Activated CD4-positive, alpha-beta memory T cell treated with anti-CD3 and anti-CD28 coated beads, Interleukin-2, amount 10 ng/mL, durations not matched to agents 7 days and 5 days (primary cell): ENCODE data around the gene NADK2. TPM values are rescaled to one million over a fixed set of nuclear protein-coding genes. Genes with fewer than 3 reads are reported as not detected.

Source experiments
- CTCF ChIA-PET: fragments of 350-600 bp; sonication (Branson Sonifier 250); formaldehyde crosslinking; loops from one replicate; lab custom pipeline; 2021; ENCODE audit warnings: antibody characterized with exemption, inconsistent platforms; lab: Charles Lee
- POLR2A ChIA-PET: fragments of 350-600 bp; sonication (Branson Sonifier 250); formaldehyde crosslinking; loops from one replicate; lab custom pipeline; 2021; ENCODE audit warnings: antibody characterized with exemption; lab: Charles Lee
- DNase-seq: peaks from one replicate; pipeline ENCODE4 v3.0.0-alpha.2; 2020
- H3K27ac Mint-ChIP-seq: one replicate; pipeline ENCODE4 v1.8.0; 2021; ENCODE audit warnings: mild to moderate bottlenecking, mixed read lengths
- H3K27me3 Mint-ChIP-seq: one replicate; pipeline ENCODE4 v1.8.0; 2021; ENCODE audit warnings: mixed read lengths
- H3K36me3 Mint-ChIP-seq: one replicate; pipeline ENCODE4 v1.8.0; 2021; ENCODE audit warnings: low read depth, mixed read lengths
- H3K4me1 Mint-ChIP-seq: one replicate; pipeline ENCODE4 v1.8.0; 2021; ENCODE audit warnings: mixed read lengths
- H3K4me3 Mint-ChIP-seq: one replicate; pipeline ENCODE4 v1.8.0; 2021; ENCODE audit warnings: mild to moderate bottlenecking, mixed read lengths
- H3K9me3 Mint-ChIP-seq: one replicate; pipeline ENCODE4 v1.8.0; 2021; ENCODE audit warnings: mixed read lengths
- total RNA-seq, 2 experiments: library from RNA; stranded (reverse); gene quantifications; one replicate each; pipeline ENCODE4 v1.2.3, GENCODE V29; 2021

NADK2 gene
- total RNA-seq, 2 experiments from 2014 or later: 15.8 to 16.2 TPM

GRCh38 chr5:36170832-36171424, 70.8 kb downstream of the NADK2 start:
- peaks cover 85% of the 10 kb centered on the region for H3K36me3 Mint-ChIP-seq
- POLR2A ChIA-PET: interaction anchor here (1.3 to 5.1 kb wide), 2 partner anchors 19 to 20 kb away, joined by 8 to 23 read pairs; partner anchors contain the start of genes LMBRD2 and SKP2

GRCh38 chr5:36168737-36169136, 73.0 kb downstream of the NADK2 start:
- no peak overlapping the region for H3K4me3 Mint-ChIP-seq
- H3K9me3 Mint-ChIP-seq: no peaks in the 10 kb centered on the region
- peaks cover 16% of the 10 kb centered on the region for H3K4me1 Mint-ChIP-seq
- DNase-seq: no peak
- H3K36me3 Mint-ChIP-seq: peaks cover 76% of the 10 kb centered on the region
- no peaks in the 10 kb centered on the region for H3K27me3 Mint-ChIP-seq
- peak overlapping the region; percentile 70 for H3K27ac Mint-ChIP-seq
- ChIA-PET POLR2A (interaction anchor here (5.1 kb wide), 1 partner anchor 17 kb away, joined by 23 read pairs; the partner anchor contains the start of genes LMBRD2 and SKP2), CTCF (interaction anchor here (1.1 to 2.6 kb wide), 2 partner anchors 10 to 90 kb away, joined by 3 to 7 read pairs; no protein-coding TSS in a partner anchor)

More at GRCh38 chr5:36170832-36171424, 70.8 kb downstream of the NADK2 start:
- no peak for DNase-seq
- no peaks in the 10 kb centered on the region for H3K27me3 Mint-ChIP-seq
- peaks cover 21% of the 10 kb centered on the region for H3K4me1 Mint-ChIP-seq
- CTCF ChIA-PET: no interaction called here
- H3K4me3 Mint-ChIP-seq: no peak overlapping the region
- H3K27ac Mint-ChIP-seq: no peak overlapping the region
- H3K9me3 Mint-ChIP-seq: no peaks in the 10 kb centered on the region

- Mint-ChIP-seq H3K9me3 (no peaks in the 10 kb centered on the region), H3K36me3 (peaks cover 75% of the 10 kb centered on the region), H3K4me1 (peaks cover 34% of the 10 kb centered on the region), H3K27ac (no peak overlapping the region), H3K27me3 (no peaks in the 10 kb centered on the region), H3K4me3 (no peak overlapping the region)
- ChIA-PET CTCF (no interaction called here), POLR2A (interaction anchor here (0.8 kb wide), 1 partner anchor 13 kb away, joined by 3 read pairs; no protein-coding TSS in a partner anchor)
- no peak for DNase-seq
These were observed 77.3 kb downstream of the NADK2 start for GRCh38 chr5:36164461-36164860.

- POLR2A ChIA-PET: interaction anchor here (4.0 kb wide), 1 partner anchor 11 kb away, joined by 23 read pairs; the partner anchor contains the start of genes LMBRD2 and SKP2
These were observed 78.8 kb downstream of the NADK2 start for GRCh38 chr5:36162810-36163486.

DNA sequence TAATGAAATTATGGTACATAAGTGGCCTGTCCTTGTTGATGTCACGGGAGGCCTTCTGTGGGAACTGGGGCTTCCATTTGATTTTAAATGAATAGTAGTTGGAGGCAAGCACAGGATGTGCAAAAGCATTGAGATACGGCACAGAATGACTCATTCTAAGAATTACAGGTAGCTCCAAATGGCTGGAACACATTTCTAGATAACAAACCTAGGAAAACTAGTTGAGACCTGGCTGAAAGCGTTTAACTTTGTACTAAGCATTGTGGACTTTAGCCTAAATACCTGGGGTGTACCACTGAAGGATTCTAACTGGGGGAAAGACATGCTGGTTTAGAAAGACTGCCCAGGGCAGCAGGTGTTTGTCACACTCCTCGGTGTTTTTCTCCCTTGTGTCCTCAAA, 80.4 kb downstream of the NADK2 start:
- no peak overlapping the region for H3K4me3 Mint-ChIP-seq
- DNase-seq: no peak
- H3K27ac Mint-ChIP-seq: no peak overlapping the region
- no peaks in the 10 kb centered on the region for H3K27me3 Mint-ChIP-seq
- CTCF ChIA-PET: no interaction called here
- peaks cover 37% of the 10 kb centered on the region for H3K4me1 Mint-ChIP-seq
- POLR2A ChIA-PET: interaction anchor here (0.6 to 4.0 kb wide), 2 partner anchors 10 to 81 kb away, joined by 3 to 23 read pairs; partner anchors contain the start of genes LMBRD2 and SKP2
- peaks cover 78% of the 10 kb centered on the region for H3K36me3 Mint-ChIP-seq
- H3K9me3 Mint-ChIP-seq: no peaks in the 10 kb centered on the region

More at GRCh38 chr5:36162810-36163486, 78.8 kb downstream of the NADK2 start:
- peaks cover 77% of the 10 kb centered on the region for H3K36me3 Mint-ChIP-seq
- H3K27ac Mint-ChIP-seq: no peak overlapping the region
- no peak for DNase-seq
- peaks cover 27% of the 10 kb centered on the region for H3K4me1 Mint-ChIP-seq
- H3K9me3 Mint-ChIP-seq: no peaks in the 10 kb centered on the region
- H3K27me3 Mint-ChIP-seq: no peaks in the 10 kb centered on the region
- no peak overlapping the region for H3K4me3 Mint-ChIP-seq
- CTCF ChIA-PET: no interaction called here

- ChIA-PET CTCF (interaction anchor here (1.4 kb wide), 1 partner anchor 10 kb away, joined by 3 read pairs; no protein-coding TSS in a partner anchor), POLR2A (interaction anchor here (4.0 kb wide), 1 partner anchor 9 kb away, joined by 23 read pairs; the partner anchor contains the start of genes LMBRD2 and SKP2)
- Mint-ChIP-seq H3K36me3 (peaks cover 81% of the 10 kb centered on the region), H3K9me3 (no peaks in the 10 kb centered on the region), H3K4me3 (no peak overlapping the region), H3K27ac (no peak overlapping the region), H3K4me1 (peaks cover 45% of the 10 kb centered on the region), H3K27me3 (no peaks in the 10 kb centered on the region)
- DNase-seq: no peak
These were observed 81.1 kb downstream of the NADK2 start for GRCh38 chr5:36160617-36161016.

- H3K9me3 Mint-ChIP-seq: no peaks in the 10 kb centered on the region
- H3K4me3 Mint-ChIP-seq: no peak overlapping the region
- CTCF ChIA-PET: interaction anchor here (1.0 to 1.1 kb wide), 2 partner anchors 9 to 85 kb away, joined by 3 read pairs; no protein-coding TSS in a partner anchor
- H3K27ac Mint-ChIP-seq: no peak overlapping the region
- peaks cover 62% of the 10 kb centered on the region for H3K4me1 Mint-ChIP-seq
- no peaks in the 10 kb centered on the region for H3K27me3 Mint-ChIP-seq
- H3K36me3 Mint-ChIP-seq: peaks cover 88% of the 10 kb centered on the region
- POLR2A ChIA-PET: interaction anchor here (1.4 to 2.0 kb wide), 2 partner anchors 20 to 84 kb away, joined by 6 to 8 read pairs; partner anchors contain the start of gene NADK2
- DNase-seq: no peak
These were observed 83.6 kb downstream of the NADK2 start for GRCh38 chr5:36158144-36158543.

GRCh38 chr5:36156619-36157018, 85.1 kb downstream of the NADK2 start:
- POLR2A ChIA-PET: no interaction called here
- Mint-ChIP-seq H3K27me3 (no peaks in the 10 kb centered on the region), H3K4me3 (no peak overlapping the region), H3K4me1 (peaks cover 67% of the 10 kb centered on the region), H3K9me3 (no peaks in the 10 kb centered on the region), H3K36me3 (peaks cover 81% of the 10 kb centered on the region), H3K27ac (no peak overlapping the region)
- DNase-seq: no peak
- CTCF ChIA-PET: no interaction called here

DNA sequence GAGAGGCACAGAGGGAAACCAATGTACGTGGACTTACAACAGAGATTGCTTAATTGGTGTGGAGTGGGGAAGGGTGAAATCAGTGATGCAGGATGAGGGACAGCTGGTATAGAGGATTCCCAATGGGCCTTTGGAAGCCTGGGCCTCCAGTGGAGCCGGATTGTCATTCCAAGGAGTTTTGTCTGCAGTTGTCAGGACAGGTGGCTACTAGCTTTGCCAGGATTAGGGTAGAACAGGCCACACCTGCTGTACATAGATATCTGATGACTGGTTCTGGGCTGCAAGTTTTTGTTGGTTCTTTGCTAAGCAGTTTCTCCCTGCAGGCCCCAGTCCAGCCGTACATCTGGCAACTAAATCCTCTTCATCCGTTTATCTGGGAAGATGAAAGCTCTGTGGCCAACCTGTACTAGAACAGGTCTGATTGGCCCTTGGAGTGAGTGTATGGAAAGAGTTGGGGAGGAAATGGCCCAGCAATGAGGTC, 85.6 kb downstream of the NADK2 start:
- H3K9me3 Mint-ChIP-seq: no peaks in the 10 kb centered on the region
- CTCF ChIA-PET: no interaction called here

GRCh38 chr5:36155291-36155690, 86.4 kb downstream of the NADK2 start:
- CTCF ChIA-PET: no interaction called here

More for the DNA sequence above, 85.6 kb downstream of the NADK2 start:
- POLR2A ChIA-PET: no interaction called here
- H3K4me1 Mint-ChIP-seq: peaks cover 62% of the 10 kb centered on the region
- H3K4me3 Mint-ChIP-seq: no peak overlapping the region
- no peaks in the 10 kb centered on the region for H3K27me3 Mint-ChIP-seq
- no peak for DNase-seq
- H3K27ac Mint-ChIP-seq: no peak overlapping the region
- peaks cover 76% of the 10 kb centered on the region for H3K36me3 Mint-ChIP-seq

DNA sequence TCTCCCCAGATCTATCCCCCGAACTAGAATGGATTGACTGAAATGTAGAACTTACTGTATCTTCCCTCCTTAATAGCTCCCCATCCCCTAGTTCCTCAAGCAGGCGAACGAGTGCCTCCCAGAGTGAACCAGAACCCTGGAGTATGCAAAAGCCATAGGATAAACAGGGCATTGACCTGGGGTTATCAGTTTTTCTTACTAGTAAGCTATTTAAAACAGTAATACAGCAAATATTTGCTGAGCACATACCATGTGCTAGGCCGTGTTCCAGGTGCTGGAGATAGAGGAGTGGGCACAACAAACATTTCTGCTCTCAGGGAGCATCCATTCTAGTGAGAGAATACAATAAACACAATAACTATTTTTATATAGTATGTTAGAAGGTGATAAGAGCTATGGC, 88.0 kb downstream of the NADK2 start:
- POLR2A ChIA-PET: interaction anchor here (1.2 to 4.1 kb wide), 4 partner anchors 14 to 722 kb away, joined by 3 to 80 read pairs (median 14); partner anchors contain the start of genes NADK2 and NIPBL
- H3K27ac Mint-ChIP-seq: peak overlapping the region; percentile 13
- CTCF ChIA-PET: interaction anchor here (0.7 to 4.3 kb wide), 3 partner anchors 63 to 522 kb away, joined by 3 to 34 read pairs (median 4); partner anchors contain the start of gene NADK2

More at GRCh38 chr5:36155291-36155690, 86.4 kb downstream of the NADK2 start:
- H3K36me3 Mint-ChIP-seq: peaks cover 73% of the 10 kb centered on the region
- no peaks in the 10 kb centered on the region for H3K9me3 Mint-ChIP-seq
- H3K4me3 Mint-ChIP-seq: no peak overlapping the region
- H3K27ac Mint-ChIP-seq: no peak overlapping the region
- no peaks in the 10 kb centered on the region for H3K27me3 Mint-ChIP-seq
- DNase-seq: no peak
- H3K4me1 Mint-ChIP-seq: peaks cover 65% of the 10 kb centered on the region
- POLR2A ChIA-PET: no interaction called here

DNA sequence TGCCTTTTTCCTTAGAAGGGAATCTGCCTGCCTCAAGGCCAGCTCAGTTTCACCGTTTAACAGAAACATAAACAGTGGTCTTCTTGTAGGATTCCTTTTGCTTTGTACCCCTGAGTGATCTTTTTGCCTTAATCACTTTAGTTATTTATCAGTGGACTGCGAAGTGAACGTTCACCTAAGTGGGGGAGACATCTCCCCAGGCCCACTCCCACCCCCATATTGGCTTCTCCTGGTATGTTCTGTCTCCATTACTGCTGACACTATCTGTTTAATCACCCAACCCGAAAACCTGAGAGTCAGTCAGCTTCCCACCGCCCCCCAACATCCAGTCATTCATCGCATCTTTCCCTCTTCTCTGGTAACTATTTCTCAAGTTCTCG, 88.4 kb downstream of the NADK2 start:
- DNase-seq: no peak
- no peaks in the 10 kb centered on the region for H3K27me3 Mint-ChIP-seq
- CTCF ChIA-PET: interaction anchor here (0.7 to 4.3 kb wide), 5 partner anchors 63 to 522 kb away, joined by 3 to 34 read pairs (median 14); partner anchors contain the start of gene NADK2
- no peaks in the 10 kb centered on the region for H3K9me3 Mint-ChIP-seq
- POLR2A ChIA-PET: interaction anchor here (1.2 to 4.1 kb wide), 6 partner anchors 9 to 1230 kb away, joined by 3 to 80 read pairs (median 14); partner anchors contain the start of genes NADK2 and NIPBL
- H3K4me3 Mint-ChIP-seq: peak overlapping the region; percentile 97
- peaks cover 68% of the 10 kb centered on the region for H3K4me1 Mint-ChIP-seq
- H3K36me3 Mint-ChIP-seq: peaks cover 62% of the 10 kb centered on the region
- H3K27ac Mint-ChIP-seq: peak overlapping the region; percentile 13

More for the DNA sequence above, 88.0 kb downstream of the NADK2 start:
- H3K27me3 Mint-ChIP-seq: no peaks in the 10 kb centered on the region
- H3K9me3 Mint-ChIP-seq: no peaks in the 10 kb centered on the region
- peaks cover 66% of the 10 kb centered on the region for H3K36me3 Mint-ChIP-seq
- peaks cover 72% of the 10 kb centered on the region for H3K4me1 Mint-ChIP-seq
- H3K4me3 Mint-ChIP-seq: peak overlapping the region; percentile 97
- no peak for DNase-seq
